ENCODE data around the gene ZNF618.

ZNF618 gene

GRCh38 chr9:113941526-113941925 lies 65.4 kb downstream of the ZNF618 start:
- TF ChIP-seq TAF1 (IDR thresholded peaks at IDR 0.05; ENCODE audit: borderline replicate concordance, low read depth, low read length) (no peak), POLR2AphosphoS5 (IDR thresholded peaks at IDR 0.05; ENCODE audit: low read depth, low read length) (no peak), POLR2A (IDR thresholded peaks at IDR 0.05; ENCODE audit: low read depth, low read length) (no peak)
- FAIRE-seq (no peak), DNase-seq (ENCODE audit: insufficient read length) (no peak)

GRCh38 chr9:113943112-113944009 lies 67.3 kb downstream of the ZNF618 start:
- DNase-seq (ENCODE audit: insufficient read length), result no peak
- no peak for FAIRE-seq
- TF ChIP-seq POLR2AphosphoS5 (IDR thresholded peaks at IDR 0.05; ENCODE audit: low read depth, low read length), result no peak
- no peak for TF ChIP-seq TAF1 (IDR thresholded peaks at IDR 0.05; ENCODE audit: borderline replicate concordance, low read depth, low read length)
- no peak for TF ChIP-seq POLR2A (IDR thresholded peaks at IDR 0.05; ENCODE audit: low read depth, low read length)

GRCh38 chr9:113945784-113946183 lies 69.7 kb downstream of the ZNF618 start:
- DNase-seq (ENCODE audit: insufficient read length), result no peak
- FAIRE-seq, result no peak
- no peak for TF ChIP-seq TAF1 (IDR thresholded peaks at IDR 0.05; ENCODE audit: borderline replicate concordance, low read depth, low read length)
- no peak for TF ChIP-seq POLR2AphosphoS5 (IDR thresholded peaks at IDR 0.05; ENCODE audit: low read depth, low read length)
- no peak for TF ChIP-seq POLR2A (IDR thresholded peaks at IDR 0.05; ENCODE audit: low read depth, low read length)

- DNase-seq (ENCODE audit: insufficient read length), result no peak
- no peak for TF ChIP-seq POLR2AphosphoS5 (IDR thresholded peaks at IDR 0.05; ENCODE audit: low read depth, low read length)
- TF ChIP-seq POLR2A (IDR thresholded peaks at IDR 0.05; ENCODE audit: low read depth, low read length), result no peak
- TF ChIP-seq TAF1 (IDR thresholded peaks at IDR 0.05; ENCODE audit: borderline replicate concordance, low read depth, low read length), result no peak
- FAIRE-seq, result no peak
Measured at GRCh38 chr9:113946496-113947115, 70.5 kb downstream of the ZNF618 start.

GRCh38 chr9:113947941-113948340 lies 71.8 kb downstream of the ZNF618 start:
- DNase-seq (ENCODE audit: insufficient read length), result no peak
- no peak for TF ChIP-seq POLR2AphosphoS5 (IDR thresholded peaks at IDR 0.05; ENCODE audit: low read depth, low read length)
- TF ChIP-seq TAF1 (IDR thresholded peaks at IDR 0.05; ENCODE audit: borderline replicate concordance, low read depth, low read length), result no peak
- no peak for TF ChIP-seq POLR2A (IDR thresholded peaks at IDR 0.05; ENCODE audit: low read depth, low read length)
- FAIRE-seq, result no peak

- TF ChIP-seq POLR2A (IDR thresholded peaks at IDR 0.05; ENCODE audit: low read depth, low read length), result no peak
Measured at GRCh38 chr9:113948891-113949570, 72.9 kb downstream of the ZNF618 start.

GRCh38 chr9:113949571-113950078 lies 73.5 kb downstream of the ZNF618 start:
- FAIRE-seq (no peak), DNase-seq (ENCODE audit: insufficient read length) (no peak)
- TF ChIP-seq POLR2AphosphoS5 (IDR thresholded peaks at IDR 0.05; ENCODE audit: low read depth, low read length), result no peak
- no peak for TF ChIP-seq TAF1 (IDR thresholded peaks at IDR 0.05; ENCODE audit: borderline replicate concordance, low read depth, low read length)
- no peak for TF ChIP-seq POLR2A (IDR thresholded peaks at IDR 0.05; ENCODE audit: low read depth, low read length)

More at GRCh38 chr9:113948891-113949570, 72.9 kb downstream of the ZNF618 start:
- DNase-seq (ENCODE audit: insufficient read length) (no peak), FAIRE-seq (no peak)

GRCh38 chr9:113950195-113951031 lies 74.3 kb downstream of the ZNF618 start:
- DNase-seq (ENCODE audit: insufficient read length) (no peak), FAIRE-seq (no peak)
- TF ChIP-seq POLR2AphosphoS5 (IDR thresholded peaks at IDR 0.05; ENCODE audit: low read depth, low read length) (no peak), POLR2A (IDR thresholded peaks at IDR 0.05; ENCODE audit: low read depth, low read length) (no peak), TAF1 (IDR thresholded peaks at IDR 0.05; ENCODE audit: borderline replicate concordance, low read depth, low read length) (no peak)

- FAIRE-seq (no peak), DNase-seq (ENCODE audit: insufficient read length) (no peak)
- TF ChIP-seq POLR2AphosphoS5 (IDR thresholded peaks at IDR 0.05; ENCODE audit: low read depth, low read length) (no peak), TAF1 (IDR thresholded peaks at IDR 0.05; ENCODE audit: borderline replicate concordance, low read depth, low read length) (no peak)
Measured at GRCh38 chr9:113951032-113951372, 74.9 kb downstream of the ZNF618 start.

- no peak for DNase-seq (ENCODE audit: insufficient read length)
- no peak for TF ChIP-seq POLR2AphosphoS5 (IDR thresholded peaks at IDR 0.05; ENCODE audit: low read depth, low read length)
- no peak for FAIRE-seq
Measured at GRCh38 chr9:113952676-113953075, 76.6 kb downstream of the ZNF618 start.

- no peak for DNase-seq (ENCODE audit: insufficient read length)
- FAIRE-seq, result no peak
- no peak for TF ChIP-seq POLR2A (IDR thresholded peaks at IDR 0.05; ENCODE audit: low read depth, low read length)
- no peak for TF ChIP-seq POLR2AphosphoS5 (IDR thresholded peaks at IDR 0.05; ENCODE audit: low read depth, low read length)
- no peak for TF ChIP-seq TAF1 (IDR thresholded peaks at IDR 0.05; ENCODE audit: borderline replicate concordance, low read depth, low read length)
Measured at GRCh38 chr9:113953531-113953930, 77.4 kb downstream of the ZNF618 start.

Data from GM12892 (cell line).